ENCODE results near the gene RNF214.

DNA sequence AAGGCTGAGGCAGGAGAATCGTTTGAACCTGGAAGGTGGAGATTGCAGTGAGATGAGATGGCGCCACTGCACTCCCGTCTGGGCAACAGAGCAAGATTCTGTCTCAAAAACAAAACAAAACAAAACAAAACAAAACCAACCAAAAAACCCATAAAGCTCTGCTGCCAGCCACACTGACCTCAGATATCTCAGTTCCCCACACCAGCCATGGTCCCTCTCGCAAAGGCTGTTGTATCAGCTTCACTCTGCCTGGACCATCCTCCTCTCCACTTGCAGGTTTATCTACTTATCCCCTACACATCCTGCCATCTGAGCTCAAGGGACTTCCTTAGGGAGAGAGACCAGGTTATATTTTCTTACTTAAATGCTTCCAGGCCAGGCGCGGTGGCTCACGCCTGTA lies 69.8 kb downstream of the RNF214 start:
- TF ChIP-seq EZH2phosphoT487 (IDR thresholded peaks at IDR 0.05; ENCODE audit: borderline replicate concordance): no peak
- TF ChIP-seq, protein P1, sequence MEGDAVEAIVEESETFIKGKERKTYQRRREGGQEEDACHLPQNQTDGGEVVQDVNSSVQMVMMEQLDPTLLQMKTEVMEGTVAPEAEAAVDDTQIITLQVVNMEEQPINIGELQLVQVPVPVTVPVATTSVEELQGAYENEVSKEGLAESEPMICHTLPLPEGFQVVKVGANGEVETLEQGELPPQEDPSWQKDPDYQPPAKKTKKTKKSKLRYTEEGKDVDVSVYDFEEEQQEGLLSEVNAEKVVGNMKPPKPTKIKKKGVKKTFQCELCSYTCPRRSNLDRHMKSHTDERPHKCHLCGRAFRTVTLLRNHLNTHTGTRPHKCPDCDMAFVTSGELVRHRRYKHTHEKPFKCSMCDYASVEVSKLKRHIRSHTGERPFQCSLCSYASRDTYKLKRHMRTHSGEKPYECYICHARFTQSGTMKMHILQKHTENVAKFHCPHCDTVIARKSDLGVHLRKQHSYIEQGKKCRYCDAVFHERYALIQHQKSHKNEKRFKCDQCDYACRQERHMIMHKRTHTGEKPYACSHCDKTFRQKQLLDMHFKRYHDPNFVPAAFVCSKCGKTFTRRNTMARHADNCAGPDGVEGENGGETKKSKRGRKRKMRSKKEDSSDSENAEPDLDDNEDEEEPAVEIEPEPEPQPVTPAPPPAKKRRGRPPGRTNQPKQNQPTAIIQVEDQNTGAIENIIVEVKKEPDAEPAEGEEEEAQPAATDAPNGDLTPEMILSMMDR (conservative IDR thresholded peaks at IDR 0.05; ENCODE audit: low read length): no peak
